ENCODE measurements around the gene ADCY7. TPM values are rescaled to one million over a fixed set of nuclear protein-coding genes. Genes with fewer than 3 reads are reported as not detected.
A peak's percentile ranks its signal among the peaks of the same experiment; 100 is the strongest.

Gene ADCY7
- total RNA-seq, 1 experiment from 2014 or later = 4.0 TPM

GRCh38 chr16:50248845-50249244 is 17.5 kb upstream of the ADCY7 start:
- no peak overlapping the region for H3K27ac Mint-ChIP-seq

More at GRCh38 chr16:50248845-50249244, 17.5 kb upstream of the ADCY7 start:
- Histone ChIP-seq H2BK5ac (ENCODE audit: insufficient read length, low read length) (no peak overlapping the region), H3K14ac (ENCODE audit: insufficient read depth, low read length) (no peak overlapping the region), H3K4ac (ENCODE audit: low read depth, low read length) (no peak overlapping the region), H3K56ac (ENCODE audit: insufficient read length, low read depth, low read length) (no peak overlapping the region), H3T11ph (ENCODE audit: low read length) (no peak overlapping the region), H3K27ac (ENCODE audit: insufficient read length, low read depth, low read length) (no peak overlapping the region), H3K79me2 (ENCODE audit: insufficient read depth, low read length) (no peaks in the 10 kb centered on the region), H4K91ac (ENCODE audit: insufficient read length, low read depth, low read length) (no peak overlapping the region), H3K4me2 (ENCODE audit: insufficient read depth, insufficient read length, low read length) (no peak overlapping the region), H4K20me1 (ENCODE audit: control insufficient read depth, insufficient read depth, insufficient read length) (no peaks in the 10 kb centered on the region), H2BK120ac (ENCODE audit: low read depth, low read length, poor library complexity, severe bottlenecking) (no peak overlapping the region), H2BK20ac (ENCODE audit: low read depth, low read length, poor library complexity, severe bottlenecking) (no peak overlapping the region), H3K4me1 (ENCODE audit: insufficient read depth, low read length) (no peaks in the 10 kb centered on the region), H4K8ac (replicated peaks; ENCODE audit: insufficient read length, low read depth, low read length) (no peak overlapping the region), H3K23me2 (ENCODE audit: insufficient read length, low read depth, low read length, poor library complexity, severe bottlenecking) (peaks cover 5% of the 10 kb centered on the region), H3K27me3 (ENCODE audit: insufficient read depth, low read length) (peaks cover 6% of the 10 kb centered on the region), H3K23ac (ENCODE audit: insufficient read length, low read depth, low read length) (no peak overlapping the region), H2AK5ac (ENCODE audit: insufficient read length, low read length) (no peak overlapping the region), H3K9me3 (ENCODE audit: control insufficient read depth, low read depth, low read length) (no peaks in the 10 kb centered on the region), H3K9ac (ENCODE audit: extremely low read depth, insufficient read length, low read length) (no peak overlapping the region), H3K18ac (ENCODE audit: insufficient read length, low read depth, low read length) (no peak overlapping the region), H3K79me1 (ENCODE audit: insufficient read depth, low read depth, low read length, poor library complexity, severe bottlenecking) (no peaks in the 10 kb centered on the region), H2AFZ (ENCODE audit: low read length) (no peak overlapping the region), H2BK12ac (ENCODE audit: insufficient read length, low read depth, low read length) (no peak overlapping the region), H2BK15ac (ENCODE audit: low read depth, low read length) (no peak overlapping the region), H4K5ac (ENCODE audit: insufficient read length, low read depth, low read length) (no peak overlapping the region)
- WGBS (ENCODE audit: extremely low coverage, insufficient read length, low lambda C conversion rate) = no CpG with 5 or more reads among the region's 8 CpGs
- H3K27me3 Mint-ChIP-seq (ENCODE audit: low read depth) = peaks cover 28% of the 10 kb centered on the region
- peaks cover 23 to 45% of the 10 kb centered on the region in 2 experiments for H3K4me1 Mint-ChIP-seq
- peak overlapping the region in 1 of 2 experiments; percentile 16; a peak in 1 of 5 replicates for H3K4me3 Mint-ChIP-seq
- H3K36me3 Mint-ChIP-seq (ENCODE audit: insufficient read depth in 1 of 3, low read depth in 3 of 3) = no peaks in the 10 kb centered on the region
- DNase-seq = no peak
- no peaks in the 10 kb centered on the region for H3K9me3 Mint-ChIP-seq
- no peak for TF ChIP-seq CTCF (conservative IDR thresholded peaks at IDR 0.05)

All from H9 (cell line).